Measurements from ENCODE around the gene SPART.
A peak's percentile ranks its signal among the peaks of the same experiment; 100 is the strongest.
"Not testable (repeated sequence)": the region's sequence is repeated elsewhere in the genome, so short reads cannot be mapped to it uniquely, and the experiment has no call there.

SPART gene

DNA sequence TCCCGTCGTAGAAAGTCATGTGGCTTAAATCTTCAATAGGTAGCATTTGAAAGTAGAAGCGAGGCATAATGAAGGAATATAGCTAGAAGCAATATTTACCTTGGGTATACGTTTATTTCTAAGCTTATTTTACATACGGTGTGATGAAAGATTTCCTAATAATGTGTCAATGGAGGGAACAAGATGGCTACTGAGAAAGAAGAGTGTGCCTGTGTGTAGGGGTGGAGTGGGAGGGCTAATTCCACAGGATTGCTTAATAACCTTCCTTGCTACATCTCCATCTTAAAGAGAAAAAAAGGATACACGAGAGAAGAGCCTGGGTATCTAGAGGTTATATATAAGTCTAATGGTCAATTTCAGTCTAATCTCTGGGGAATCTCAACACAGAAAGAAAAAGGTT is 2.0 kb downstream of the SPART start:
- DNase-seq (ENCODE audit: low read depth) = peak; percentile 64
- TF ChIP-seq CTCF (IDR thresholded peaks at IDR 0.05; ENCODE audit: insufficient read depth, low read depth, low read length, missing control alignments) = no peak
- no peak overlapping the region for H3K4me3 ChIP-seq (ENCODE audit: low read length)

GRCh38 chr13:36343766-36344165 is 2.4 kb downstream of the SPART start:
- no peak for TF ChIP-seq CTCF (IDR thresholded peaks at IDR 0.05; ENCODE audit: insufficient read depth, low read depth, low read length, missing control alignments)
- H3K4me3 ChIP-seq (ENCODE audit: low read length) = no peak overlapping the region
- no peak for DNase-seq (ENCODE audit: low read depth)

DNA sequence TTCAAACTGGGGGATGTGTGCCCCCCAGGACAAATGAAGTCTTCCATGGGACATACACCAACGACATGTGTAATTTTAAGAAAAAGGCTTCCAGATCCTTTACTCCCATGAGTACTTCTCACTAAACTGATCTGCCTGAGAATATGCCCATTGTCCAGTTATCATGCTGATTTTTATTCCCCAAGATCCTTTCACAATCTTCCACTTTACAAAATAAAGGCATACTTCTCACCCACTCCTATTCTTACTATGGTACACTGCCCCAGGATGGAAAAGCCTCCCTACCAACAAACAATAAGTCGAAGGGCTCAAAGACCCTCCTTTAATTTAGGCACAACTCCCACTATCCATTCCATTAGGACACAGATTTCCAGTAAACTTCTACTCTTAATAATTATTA is 3.5 kb downstream of the SPART start:
- no peak for TF ChIP-seq CTCF (IDR thresholded peaks at IDR 0.05; ENCODE audit: insufficient read depth, low read depth, low read length, missing control alignments)
- DNase-seq (ENCODE audit: low read depth) = no peak
- H3K4me3 ChIP-seq (ENCODE audit: low read length) = no peak overlapping the region

DNA sequence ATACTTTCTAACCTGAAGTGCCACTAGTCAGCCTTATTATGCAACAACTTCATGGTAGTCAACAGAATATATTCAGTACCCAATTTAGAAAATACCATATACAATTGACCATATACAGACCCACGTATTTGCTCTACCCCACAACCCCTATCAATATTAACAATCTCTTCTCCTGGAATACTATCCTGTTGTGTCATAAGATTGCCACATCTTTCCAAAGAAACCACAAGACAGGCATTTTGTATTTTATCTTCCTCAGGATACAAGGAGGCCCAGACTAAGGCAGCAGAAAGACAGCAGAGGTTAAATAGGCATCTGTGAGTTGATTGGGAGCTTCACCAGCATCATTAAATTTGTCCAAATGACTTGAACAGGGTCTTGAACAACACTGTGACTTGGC is 4.5 kb downstream of the SPART start:
- no peak for TF ChIP-seq CTCF (IDR thresholded peaks at IDR 0.05; ENCODE audit: insufficient read depth, low read depth, low read length, missing control alignments)
- no peak overlapping the region for H3K4me3 ChIP-seq (ENCODE audit: low read length)
- peak; percentile 34 for DNase-seq (ENCODE audit: low read depth)

- H3K4me3 ChIP-seq (ENCODE audit: low read length) = no peak overlapping the region
- DNase-seq (ENCODE audit: low read depth) = peak; percentile 49
These were observed 6.5 kb downstream of the SPART start for GRCh38 chr13:36339600-36340155.

GRCh38 chr13:36337938-36338641 is 8.1 kb downstream of the SPART start:
- no peak overlapping the region for H3K4me3 ChIP-seq (ENCODE audit: low read length)
- no peak for TF ChIP-seq CTCF (IDR thresholded peaks at IDR 0.05; ENCODE audit: insufficient read depth, low read depth, low read length, missing control alignments)
- no peak for DNase-seq (ENCODE audit: low read depth)

More at GRCh38 chr13:36339600-36340155, 6.5 kb downstream of the SPART start:
- TF ChIP-seq CTCF (IDR thresholded peaks at IDR 0.05; ENCODE audit: insufficient read depth, low read depth, low read length, missing control alignments) = no peak

DNA sequence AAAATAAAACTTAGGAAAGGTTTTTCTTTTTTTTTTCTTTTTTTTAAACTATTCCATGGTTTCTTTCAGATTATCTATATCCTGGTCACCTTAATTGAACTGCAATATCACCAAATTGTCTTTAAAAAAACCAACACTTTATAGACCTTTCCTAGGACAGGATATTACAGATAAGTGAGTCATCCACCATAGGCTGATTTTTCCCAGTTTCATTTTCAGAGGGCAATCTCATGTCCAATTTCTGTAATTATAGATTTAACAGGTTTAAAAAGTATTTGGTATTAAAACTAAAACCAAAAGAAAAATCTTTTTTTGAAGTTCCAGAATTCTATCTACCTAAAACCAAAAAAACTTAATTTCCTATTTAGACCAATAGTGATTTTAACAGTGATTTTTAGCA is 13.2 kb downstream of the SPART start:
- H3K4me3 ChIP-seq (ENCODE audit: low read length) = no peak overlapping the region
- no peak for TF ChIP-seq CTCF (IDR thresholded peaks at IDR 0.05; ENCODE audit: insufficient read depth, low read depth, low read length, missing control alignments)
- peak; percentile 46 for DNase-seq (ENCODE audit: low read depth)

GRCh38 chr13:36332255-36332654 is 13.9 kb downstream of the SPART start:
- not testable (repeated sequence) for DNase-seq (ENCODE audit: low read depth); H3K4me3 ChIP-seq (ENCODE audit: low read length)
